SK-N-SH (cell line): ENCODE measurements around the gene LHX6.

ENCODE experiments used
- ELF1 ChIP-seq: IDR thresholded peaks from 2 replicates; pipeline ENCODE4 v1.4.0; 2012
- GABPA ChIP-seq: IDR thresholded peaks from 2 replicates; pipeline ENCODE4 v1.4.0; 2012; ENCODE audit warnings: low read depth, mild to moderate bottlenecking
- POLR2AphosphoS5 ChIP-seq: IDR thresholded peaks from 2 replicates; pipeline ENCODE4 v1.6.1; 2012; ENCODE audit warnings: low read depth, low read length
- REST ChIP-seq: IDR thresholded peaks from 2 replicates; pipeline ENCODE4 v1.6.1; 2012; ENCODE audit warnings: mild to moderate bottlenecking, low read depth, low read length, moderate library complexity
- RXRA ChIP-seq: IDR thresholded peaks from 2 replicates; pipeline ENCODE4 v1.4.0; 2012; ENCODE audit warnings: low read depth, mild to moderate bottlenecking, borderline replicate concordance
- TF ChIP-seq, protein P1 (sequence below): IDR thresholded peaks from 2 replicates; pipeline ENCODE4; 2012
- TF ChIP-seq, protein P2 (sequence below): fragments of 200-600 bp; sonication (generic); IDR thresholded peaks from 2 replicates; pipeline ENCODE4 v1.6.1; 2017; ENCODE audit warnings: antibody characterized with exemption, mild to moderate bottlenecking, moderate library complexity

DNA sequence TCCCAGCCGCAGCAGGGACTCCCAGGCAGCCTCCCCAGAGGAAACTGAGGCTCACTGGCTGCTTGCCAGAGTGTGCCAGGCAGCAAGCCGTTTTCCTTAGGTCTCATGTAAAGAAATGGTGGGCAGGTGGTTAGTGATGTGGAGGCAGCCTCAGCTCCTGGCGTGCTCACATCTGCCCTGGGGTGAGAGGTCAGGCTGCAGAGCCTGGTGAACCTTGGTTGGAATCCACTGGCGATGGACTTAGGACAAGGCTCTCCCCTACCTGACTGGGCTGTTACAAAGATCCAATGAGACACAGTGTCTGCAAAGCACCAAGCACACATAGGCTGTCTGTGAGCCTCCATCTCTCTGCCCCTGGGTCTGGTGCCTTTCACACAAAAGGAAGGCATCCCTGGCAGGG lies 30.9 kb downstream of the LHX6 start:
- TF ChIP-seq REST (no peak), GABPA (no peak), POLR2AphosphoS5 (no peak), ELF1 (no peak), RXRA (no peak)
- TF ChIP-seq, protein P1, sequence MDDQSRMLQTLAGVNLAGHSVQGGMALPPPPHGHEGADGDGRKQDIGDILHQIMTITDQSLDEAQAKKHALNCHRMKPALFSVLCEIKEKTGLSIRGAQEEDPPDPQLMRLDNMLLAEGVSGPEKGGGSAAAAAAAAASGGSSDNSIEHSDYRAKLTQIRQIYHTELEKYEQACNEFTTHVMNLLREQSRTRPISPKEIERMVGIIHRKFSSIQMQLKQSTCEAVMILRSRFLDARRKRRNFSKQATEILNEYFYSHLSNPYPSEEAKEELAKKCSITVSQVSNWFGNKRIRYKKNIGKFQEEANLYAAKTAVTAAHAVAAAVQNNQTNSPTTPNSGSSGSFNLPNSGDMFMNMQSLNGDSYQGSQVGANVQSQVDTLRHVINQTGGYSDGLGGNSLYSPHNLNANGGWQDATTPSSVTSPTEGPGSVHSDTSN = no peak
- TF ChIP-seq, protein P2, sequence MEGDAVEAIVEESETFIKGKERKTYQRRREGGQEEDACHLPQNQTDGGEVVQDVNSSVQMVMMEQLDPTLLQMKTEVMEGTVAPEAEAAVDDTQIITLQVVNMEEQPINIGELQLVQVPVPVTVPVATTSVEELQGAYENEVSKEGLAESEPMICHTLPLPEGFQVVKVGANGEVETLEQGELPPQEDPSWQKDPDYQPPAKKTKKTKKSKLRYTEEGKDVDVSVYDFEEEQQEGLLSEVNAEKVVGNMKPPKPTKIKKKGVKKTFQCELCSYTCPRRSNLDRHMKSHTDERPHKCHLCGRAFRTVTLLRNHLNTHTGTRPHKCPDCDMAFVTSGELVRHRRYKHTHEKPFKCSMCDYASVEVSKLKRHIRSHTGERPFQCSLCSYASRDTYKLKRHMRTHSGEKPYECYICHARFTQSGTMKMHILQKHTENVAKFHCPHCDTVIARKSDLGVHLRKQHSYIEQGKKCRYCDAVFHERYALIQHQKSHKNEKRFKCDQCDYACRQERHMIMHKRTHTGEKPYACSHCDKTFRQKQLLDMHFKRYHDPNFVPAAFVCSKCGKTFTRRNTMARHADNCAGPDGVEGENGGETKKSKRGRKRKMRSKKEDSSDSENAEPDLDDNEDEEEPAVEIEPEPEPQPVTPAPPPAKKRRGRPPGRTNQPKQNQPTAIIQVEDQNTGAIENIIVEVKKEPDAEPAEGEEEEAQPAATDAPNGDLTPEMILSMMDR = no peak
